Measurements from ENCODE around the gene POLR3G. TPM values are rescaled to one million over a fixed set of nuclear protein-coding genes. Genes with fewer than 3 reads are reported as not detected.

POLR3G gene
- total and polyA plus RNA-seq, 2 of the 13 experiments (the other 11 are each of a cell fraction or from before 2014, with no cell fraction given) = 1.2 to 7.3 TPM

DNA sequence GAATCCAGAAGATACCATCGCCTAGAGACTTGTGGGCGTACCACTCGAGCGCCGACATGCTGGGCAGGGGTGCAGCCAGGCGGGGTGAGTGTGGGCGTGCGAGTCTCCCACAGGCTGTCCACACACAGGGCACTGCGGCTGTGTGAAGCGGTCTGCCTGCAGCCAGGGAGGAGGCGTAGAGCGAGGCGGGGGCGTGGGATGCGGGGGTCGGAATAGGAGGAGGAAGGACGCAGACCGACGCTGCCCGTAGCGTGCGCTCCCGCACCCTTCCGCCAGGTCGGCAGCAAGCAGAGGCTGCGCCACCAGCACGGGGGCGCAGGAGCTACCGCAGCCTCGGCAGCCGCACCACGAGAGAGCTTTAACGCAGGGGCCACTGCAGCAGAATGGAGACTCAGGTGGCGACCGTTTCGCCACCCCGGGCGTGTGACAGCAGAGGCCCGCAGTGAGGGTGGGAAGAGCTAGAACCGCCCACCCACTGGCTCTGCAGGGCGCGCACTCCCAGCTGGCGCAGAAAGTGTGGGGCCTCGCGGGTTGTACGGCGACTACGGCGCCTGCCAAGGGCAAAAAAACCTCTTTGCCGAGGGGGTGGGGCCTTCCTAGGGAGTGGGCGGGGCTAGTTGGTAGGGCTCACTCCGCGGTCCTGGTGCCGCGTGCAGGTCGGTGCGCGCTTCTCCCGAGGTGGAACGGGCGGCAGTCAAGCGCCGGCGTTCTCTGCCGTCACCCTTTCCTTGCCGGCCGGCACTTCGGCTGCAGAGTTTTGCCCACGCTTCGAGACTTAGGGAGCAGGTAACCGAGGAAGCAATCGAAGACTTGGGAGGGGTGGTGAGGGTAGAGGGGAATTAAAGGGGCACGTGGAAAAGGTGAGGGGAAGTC is at the start of gene POLR3G, which contains the start of gene MBLAC2 (continued):
- TF ChIP-seq ZNF142 (CRISPR knock-in tag; IDR thresholded peaks at IDR 0.05) (no peak; the same call in none of the 2 replicates), ZNF276 (CRISPR knock-in tag; IDR thresholded peaks at IDR 0.05; ENCODE audit: low read depth) (no peak), NCOA5 (CRISPR knock-in tag; IDR thresholded peaks at IDR 0.05) (no peak), AGO2 (optimal IDR thresholded peaks at IDR 0.05; ENCODE audit: low read depth, low read length) (peak; percentile 92), ZNF329 (CRISPR knock-in tag; IDR thresholded peaks at IDR 0.05; ENCODE audit: low read depth) (no peak), TFDP2 (CRISPR knock-in tag; IDR thresholded peaks at IDR 0.05) (peak; percentile 87), RARA (CRISPR knock-in tag; IDR thresholded peaks at IDR 0.05) (peak; percentile 9; the same call in 1 of the 2 replicates), NFIB (CRISPR knock-in tag; IDR thresholded peaks at IDR 0.05; ENCODE audit: borderline replicate concordance) (no peak), ZBTB42 (CRISPR knock-in tag; IDR thresholded peaks at IDR 0.05) (no peak)
- TF ChIP-seq, protein P1, sequence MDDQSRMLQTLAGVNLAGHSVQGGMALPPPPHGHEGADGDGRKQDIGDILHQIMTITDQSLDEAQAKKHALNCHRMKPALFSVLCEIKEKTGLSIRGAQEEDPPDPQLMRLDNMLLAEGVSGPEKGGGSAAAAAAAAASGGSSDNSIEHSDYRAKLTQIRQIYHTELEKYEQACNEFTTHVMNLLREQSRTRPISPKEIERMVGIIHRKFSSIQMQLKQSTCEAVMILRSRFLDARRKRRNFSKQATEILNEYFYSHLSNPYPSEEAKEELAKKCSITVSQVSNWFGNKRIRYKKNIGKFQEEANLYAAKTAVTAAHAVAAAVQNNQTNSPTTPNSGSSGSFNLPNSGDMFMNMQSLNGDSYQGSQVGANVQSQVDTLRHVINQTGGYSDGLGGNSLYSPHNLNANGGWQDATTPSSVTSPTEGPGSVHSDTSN (CRISPR knock-in tag; IDR thresholded peaks at IDR 0.05; ENCODE audit: borderline replicate concordance) = no peak
- TF ChIP-seq, protein P2, sequence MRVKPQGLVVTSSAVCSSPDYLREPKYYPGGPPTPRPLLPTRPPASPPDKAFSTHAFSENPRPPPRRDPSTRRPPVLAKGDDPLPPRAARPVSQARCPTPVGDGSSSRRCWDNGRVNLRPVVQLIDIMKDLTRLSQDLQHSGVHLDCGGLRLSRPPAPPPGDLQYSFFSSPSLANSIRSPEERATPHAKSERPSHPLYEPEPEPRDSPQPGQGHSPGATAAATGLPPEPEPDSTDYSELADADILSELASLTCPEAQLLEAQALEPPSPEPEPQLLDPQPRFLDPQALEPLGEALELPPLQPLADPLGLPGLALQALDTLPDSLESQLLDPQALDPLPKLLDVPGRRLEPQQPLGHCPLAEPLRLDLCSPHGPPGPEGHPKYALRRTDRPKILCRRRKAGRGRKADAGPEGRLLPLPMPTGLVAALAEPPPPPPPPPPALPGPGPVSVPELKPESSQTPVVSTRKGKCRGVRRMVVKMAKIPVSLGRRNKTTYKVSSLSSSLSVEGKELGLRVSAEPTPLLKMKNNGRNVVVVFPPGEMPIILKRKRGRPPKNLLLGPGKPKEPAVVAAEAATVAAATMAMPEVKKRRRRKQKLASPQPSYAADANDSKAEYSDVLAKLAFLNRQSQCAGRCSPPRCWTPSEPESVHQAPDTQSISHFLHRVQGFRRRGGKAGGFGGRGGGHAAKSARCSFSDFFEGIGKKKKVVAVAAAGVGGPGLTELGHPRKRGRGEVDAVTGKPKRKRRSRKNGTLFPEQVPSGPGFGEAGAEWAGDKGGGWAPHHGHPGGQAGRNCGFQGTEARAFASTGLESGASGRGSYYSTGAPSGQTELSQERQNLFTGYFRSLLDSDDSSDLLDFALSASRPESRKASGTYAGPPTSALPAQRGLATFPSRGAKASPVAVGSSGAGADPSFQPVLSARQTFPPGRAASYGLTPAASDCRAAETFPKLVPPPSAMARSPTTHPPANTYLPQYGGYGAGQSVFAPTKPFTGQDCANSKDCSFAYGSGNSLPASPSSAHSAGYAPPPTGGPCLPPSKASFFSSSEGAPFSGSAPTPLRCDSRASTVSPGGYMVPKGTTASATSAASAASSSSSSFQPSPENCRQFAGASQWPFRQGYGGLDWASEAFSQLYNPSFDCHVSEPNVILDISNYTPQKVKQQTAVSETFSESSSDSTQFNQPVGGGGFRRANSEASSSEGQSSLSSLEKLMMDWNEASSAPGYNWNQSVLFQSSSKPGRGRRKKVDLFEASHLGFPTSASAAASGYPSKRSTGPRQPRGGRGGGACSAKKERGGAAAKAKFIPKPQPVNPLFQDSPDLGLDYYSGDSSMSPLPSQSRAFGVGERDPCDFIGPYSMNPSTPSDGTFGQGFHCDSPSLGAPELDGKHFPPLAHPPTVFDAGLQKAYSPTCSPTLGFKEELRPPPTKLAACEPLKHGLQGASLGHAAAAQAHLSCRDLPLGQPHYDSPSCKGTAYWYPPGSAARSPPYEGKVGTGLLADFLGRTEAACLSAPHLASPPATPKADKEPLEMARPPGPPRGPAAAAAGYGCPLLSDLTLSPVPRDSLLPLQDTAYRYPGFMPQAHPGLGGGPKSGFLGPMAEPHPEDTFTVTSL (CRISPR knock-in tag; IDR thresholded peaks at IDR 0.05; ENCODE audit: borderline replicate concordance) = no peak

Measured in HepG2 (cell line).